AG04450 (cell line): ENCODE results near the gene CWC22. TPM values are rescaled to one million over a fixed set of nuclear protein-coding genes. Genes with fewer than 3 reads are reported as not detected.

Experiments used
- CTCF ChIA-PET: fragments of 300-600, 350-600 bp; formaldehyde crosslinking; extraction: SDS; loops from one replicate; lab custom pipeline; 2022; ENCODE audit warnings: antibody characterized with exemption, inconsistent platforms; lab: Charles Lee
- POLR2A ChIA-PET: fragments of 350-600 bp; formaldehyde crosslinking; extraction: SDS; loops from one replicate; lab custom pipeline; 2021; ENCODE audit warnings: antibody characterized with exemption, inconsistent platforms; lab: Yijun Ruan, JAX
- DNase-seq: peaks from one replicate; pipeline ENCODE4 v3.0.0-alpha.2; 2011; ENCODE audit warnings: low read depth, low spot score
- H3K27ac ChIP-seq: one replicate; pipeline ENCODE4 v1.5.1; 2012; ENCODE audit warnings: low read depth, low read length, control low read depth
- H3K27me3 ChIP-seq: one replicate; pipeline ENCODE4 v1.6.0; 2012; ENCODE audit warnings: low read length; ENCODE audit not compliant: control insufficient read depth, insufficient read depth
- H3K4me3 ChIP-seq: 2 replicates; pipeline ENCODE4 v1.5.1; 2011; ENCODE audit warnings: mild to moderate bottlenecking, low read depth, low read length, control low read depth
- H3K9me3 ChIP-seq: 2 replicates; pipeline ENCODE4 v1.5.1; 2012; ENCODE audit warnings: low read length; ENCODE audit not compliant: control insufficient read depth, insufficient read depth
- CTCF ChIP-seq: IDR thresholded peaks from 2 replicates; pipeline ENCODE4 v1.5.1; 2011; ENCODE audit warnings: low read depth, low read length, control low read depth, inconsistent platforms
- polyA plus RNA-seq: library from polyadenylated mRNA; depleted of rRNA; stranded (reverse); fragments of >200 nt; gene quantifications from 2 replicates; pipeline ENCODE4 v1.2.3, GENCODE V29; 2011

CWC22 gene
- polyA plus RNA-seq, 1 experiment, result 6.0 TPM

GRCh38 chr2:180004731-180005130 lies 2.4 kb downstream of the CWC22 start:
- no peak overlapping the region for H3K27ac ChIP-seq
- no peak for TF ChIP-seq CTCF
- H3K27me3 ChIP-seq, result no peaks in the 10 kb centered on the region
- DNase-seq, result no peak
- ChIA-PET CTCF (no interaction called here), POLR2A (no interaction called here)
- no peak overlapping the region for H3K4me3 ChIP-seq
- peaks cover 4% of the 10 kb centered on the region; the same call in 1 of the 2 replicates for H3K9me3 ChIP-seq

- Histone ChIP-seq H3K4me3 (no peak overlapping the region), H3K27ac (no peak overlapping the region), H3K27me3 (no peaks in the 10 kb centered on the region), H3K9me3 (peaks cover 4% of the 10 kb centered on the region; the same call in 1 of the 2 replicates)
- no peak for DNase-seq
- ChIA-PET POLR2A (no interaction called here), CTCF (interaction anchor here (3.0 kb wide), 1 partner anchor 73 kb away, joined by 15 read pairs; no protein-coding TSS in a partner anchor)
- no peak for TF ChIP-seq CTCF
These were observed 3.5 kb downstream of the CWC22 start for GRCh38 chr2:180003559-180003958.

GRCh38 chr2:180003073-180003472 lies 4.0 kb downstream of the CWC22 start:
- ChIA-PET POLR2A (no interaction called here), CTCF (interaction anchor here (3.0 kb wide), 1 partner anchor 74 kb away, joined by 15 read pairs; no protein-coding TSS in a partner anchor)
- H3K27me3 ChIP-seq, result no peaks in the 10 kb centered on the region
- H3K4me3 ChIP-seq, result no peak overlapping the region
- H3K9me3 ChIP-seq, result peaks cover 4% of the 10 kb centered on the region; the same call in 1 of the 2 replicates
- no peak for DNase-seq
- no peak for TF ChIP-seq CTCF
- no peak overlapping the region for H3K27ac ChIP-seq

- TF ChIP-seq CTCF, result no peak
- Histone ChIP-seq H3K4me3 (no peak overlapping the region), H3K27ac (no peak overlapping the region), H3K27me3 (no peaks in the 10 kb centered on the region), H3K9me3 (peaks cover 4% of the 10 kb centered on the region; the same call in 1 of the 2 replicates)
- POLR2A ChIA-PET, result no interaction called here
- CTCF ChIA-PET, result interaction anchor here (0.6 to 3.0 kb wide), 6 partner anchors 9 to 1946 kb away, joined by 3 to 15 read pairs (median 4); no protein-coding TSS in a partner anchor
- DNase-seq, result no peak
These were observed 4.8 kb downstream of the CWC22 start for GRCh38 chr2:180002198-180002770.

GRCh38 chr2:180001726-180002125 lies 5.4 kb downstream of the CWC22 start:
- CTCF ChIA-PET, result interaction anchor here (0.6 to 3.0 kb wide), 8 partner anchors 8 to 1947 kb away, joined by 3 to 15 read pairs (median 4); no protein-coding TSS in a partner anchor
- Histone ChIP-seq H3K9me3 (peaks cover 2% of the 10 kb centered on the region; the same call in 1 of the 2 replicates), H3K27ac (no peak overlapping the region), H3K4me3 (no peak overlapping the region), H3K27me3 (no peaks in the 10 kb centered on the region)
- DNase-seq, result no peak
- POLR2A ChIA-PET, result no interaction called here
- peak; percentile 14; the same call in 1 of the 2 replicates for TF ChIP-seq CTCF
